Glutamatergic neuron (in vitro differentiated cells): Measurements from ENCODE around the gene ARGLU1. TPM values are rescaled to one million over a fixed set of nuclear protein-coding genes. Genes with fewer than 3 reads are reported as not detected.

Experiments
- DNase-seq: peaks from one replicate; pipeline ENCODE4 v3.0.0; 2022
- H3K27ac Mint-ChIP-seq: one replicate; pipeline ENCODE4 v1.8.0; 2020; ENCODE audit warnings: mild to moderate bottlenecking, mixed read lengths, inconsistent platforms; ENCODE audit not compliant: unreplicated experiment
- H3K27me3 Mint-ChIP-seq: one replicate; pipeline ENCODE4 v1.8.0; 2020; ENCODE audit warnings: mild to moderate bottlenecking, moderate library complexity, mixed read lengths, inconsistent platforms; ENCODE audit not compliant: unreplicated experiment
- H3K36me3 Mint-ChIP-seq: one replicate; pipeline ENCODE4 v1.8.0; 2020; ENCODE audit warnings: mild to moderate bottlenecking, mixed read lengths, inconsistent platforms; ENCODE audit not compliant: unreplicated experiment
- H3K4me1 Mint-ChIP-seq: one replicate; pipeline ENCODE4 v1.8.0; 2020; ENCODE audit warnings: mild to moderate bottlenecking, low read depth, mixed read lengths, inconsistent platforms; ENCODE audit not compliant: unreplicated experiment
- H3K4me3 Mint-ChIP-seq: one replicate; pipeline ENCODE4 v1.8.0; 2020; ENCODE audit warnings: mild to moderate bottlenecking, mixed read lengths, inconsistent platforms; ENCODE audit not compliant: unreplicated experiment
- H3K9me3 Mint-ChIP-seq: one replicate; pipeline ENCODE4 v1.8.0; 2020; ENCODE audit warnings: mild to moderate bottlenecking, moderate library complexity, mixed read lengths, inconsistent platforms; ENCODE audit not compliant: unreplicated experiment
- total RNA-seq: library from RNA; stranded (reverse); fragmentation: NEBNext Ultra II Directional; extraction: Animal tissue kit (Norgen Biotek cat#: 25700); gene quantifications from one replicate; pipeline ENCODE4 v1.2.1, GENCODE V29; 2021; ENCODE audit not compliant: unreplicated experiment
- TF ChIP-seq, protein P1 (sequence below): fragments of 200-600 bp; sonication (generic); IDR thresholded peaks from one replicate; pipeline ENCODE4 v1.5.0; 2021; ENCODE audit not compliant: partially characterized antibody, unreplicated experiment

The ARGLU1 gene
- total RNA-seq, 1 donor from 2014 or later: 129 TPM

GRCh38 chr13:106491928-106492587, 75.9 kb downstream of the ARGLU1 start:
- Mint-ChIP-seq H3K27me3 (no peaks in the 10 kb centered on the region), H3K36me3 (no peaks in the 10 kb centered on the region)

More at GRCh38 chr13:106491928-106492587, 75.9 kb downstream of the ARGLU1 start:
- peaks cover 2% of the 10 kb centered on the region for H3K4me1 Mint-ChIP-seq
- no peak overlapping the region for H3K27ac Mint-ChIP-seq
- H3K9me3 Mint-ChIP-seq: peaks cover 5% of the 10 kb centered on the region
- DNase-seq: no peak
- H3K4me3 Mint-ChIP-seq: no peak overlapping the region
- TF ChIP-seq, protein P1, sequence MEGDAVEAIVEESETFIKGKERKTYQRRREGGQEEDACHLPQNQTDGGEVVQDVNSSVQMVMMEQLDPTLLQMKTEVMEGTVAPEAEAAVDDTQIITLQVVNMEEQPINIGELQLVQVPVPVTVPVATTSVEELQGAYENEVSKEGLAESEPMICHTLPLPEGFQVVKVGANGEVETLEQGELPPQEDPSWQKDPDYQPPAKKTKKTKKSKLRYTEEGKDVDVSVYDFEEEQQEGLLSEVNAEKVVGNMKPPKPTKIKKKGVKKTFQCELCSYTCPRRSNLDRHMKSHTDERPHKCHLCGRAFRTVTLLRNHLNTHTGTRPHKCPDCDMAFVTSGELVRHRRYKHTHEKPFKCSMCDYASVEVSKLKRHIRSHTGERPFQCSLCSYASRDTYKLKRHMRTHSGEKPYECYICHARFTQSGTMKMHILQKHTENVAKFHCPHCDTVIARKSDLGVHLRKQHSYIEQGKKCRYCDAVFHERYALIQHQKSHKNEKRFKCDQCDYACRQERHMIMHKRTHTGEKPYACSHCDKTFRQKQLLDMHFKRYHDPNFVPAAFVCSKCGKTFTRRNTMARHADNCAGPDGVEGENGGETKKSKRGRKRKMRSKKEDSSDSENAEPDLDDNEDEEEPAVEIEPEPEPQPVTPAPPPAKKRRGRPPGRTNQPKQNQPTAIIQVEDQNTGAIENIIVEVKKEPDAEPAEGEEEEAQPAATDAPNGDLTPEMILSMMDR: no peak

Other genes starting within 250 kb of the ARGLU1 start
- gene EFNB2, start 32.5 kb downstream of the ARGLU1 start, total RNA-seq: 51.1 TPM